ENCODE results near the gene CNTN5.

The CNTN5 gene

DNA sequence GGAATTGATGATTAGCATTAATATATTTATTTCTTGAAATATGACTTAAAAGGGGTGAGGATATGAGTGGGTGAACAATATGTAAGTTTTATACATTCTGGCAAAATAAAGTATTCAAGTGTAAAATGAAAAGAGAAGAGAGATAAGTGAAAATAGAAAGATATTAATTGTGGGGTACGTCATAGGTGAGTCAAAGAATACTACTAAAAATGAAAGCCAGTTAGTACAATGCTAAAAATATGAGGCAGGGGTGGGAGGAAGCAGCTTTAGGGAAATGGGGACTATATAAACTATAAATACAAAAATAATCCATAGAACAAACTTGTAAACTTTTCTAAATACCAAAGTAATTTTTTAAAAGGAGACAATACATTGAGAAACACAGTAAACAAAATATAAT, 661.4 kb downstream of the CNTN5 start:
- TF ChIP-seq, protein P1, sequence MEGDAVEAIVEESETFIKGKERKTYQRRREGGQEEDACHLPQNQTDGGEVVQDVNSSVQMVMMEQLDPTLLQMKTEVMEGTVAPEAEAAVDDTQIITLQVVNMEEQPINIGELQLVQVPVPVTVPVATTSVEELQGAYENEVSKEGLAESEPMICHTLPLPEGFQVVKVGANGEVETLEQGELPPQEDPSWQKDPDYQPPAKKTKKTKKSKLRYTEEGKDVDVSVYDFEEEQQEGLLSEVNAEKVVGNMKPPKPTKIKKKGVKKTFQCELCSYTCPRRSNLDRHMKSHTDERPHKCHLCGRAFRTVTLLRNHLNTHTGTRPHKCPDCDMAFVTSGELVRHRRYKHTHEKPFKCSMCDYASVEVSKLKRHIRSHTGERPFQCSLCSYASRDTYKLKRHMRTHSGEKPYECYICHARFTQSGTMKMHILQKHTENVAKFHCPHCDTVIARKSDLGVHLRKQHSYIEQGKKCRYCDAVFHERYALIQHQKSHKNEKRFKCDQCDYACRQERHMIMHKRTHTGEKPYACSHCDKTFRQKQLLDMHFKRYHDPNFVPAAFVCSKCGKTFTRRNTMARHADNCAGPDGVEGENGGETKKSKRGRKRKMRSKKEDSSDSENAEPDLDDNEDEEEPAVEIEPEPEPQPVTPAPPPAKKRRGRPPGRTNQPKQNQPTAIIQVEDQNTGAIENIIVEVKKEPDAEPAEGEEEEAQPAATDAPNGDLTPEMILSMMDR (IDR thresholded peaks at IDR 0.05; ENCODE audit: insufficient read depth, missing control alignments), result no peak
- DNase-seq (ENCODE audit: insufficient read length, low spot score) (no peak), FAIRE-seq (no peak)

DNA sequence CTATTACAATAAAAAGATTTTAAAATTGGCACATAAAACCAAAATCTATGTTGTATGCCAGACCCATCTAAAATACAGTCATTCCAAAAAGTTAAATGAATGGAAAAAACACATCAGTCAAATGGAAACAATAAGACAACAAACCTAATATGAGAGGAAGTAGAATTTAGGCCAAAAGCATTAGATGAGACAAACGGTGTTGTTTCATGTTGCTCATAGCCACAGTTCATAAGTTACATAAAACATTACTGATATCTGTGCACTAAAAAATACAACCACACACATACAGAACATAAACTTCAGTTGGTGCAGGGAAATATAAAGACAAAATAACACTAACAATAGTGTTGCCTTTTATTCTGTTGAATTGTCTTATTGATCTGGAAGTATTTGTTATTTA, 661.9 kb downstream of the CNTN5 start:
- no peak for DNase-seq (ENCODE audit: insufficient read length, low spot score)
- FAIRE-seq, result peak; percentile 46
- TF ChIP-seq, protein P1 (IDR thresholded peaks at IDR 0.05; ENCODE audit: insufficient read depth, missing control alignments), result no peak

DNA sequence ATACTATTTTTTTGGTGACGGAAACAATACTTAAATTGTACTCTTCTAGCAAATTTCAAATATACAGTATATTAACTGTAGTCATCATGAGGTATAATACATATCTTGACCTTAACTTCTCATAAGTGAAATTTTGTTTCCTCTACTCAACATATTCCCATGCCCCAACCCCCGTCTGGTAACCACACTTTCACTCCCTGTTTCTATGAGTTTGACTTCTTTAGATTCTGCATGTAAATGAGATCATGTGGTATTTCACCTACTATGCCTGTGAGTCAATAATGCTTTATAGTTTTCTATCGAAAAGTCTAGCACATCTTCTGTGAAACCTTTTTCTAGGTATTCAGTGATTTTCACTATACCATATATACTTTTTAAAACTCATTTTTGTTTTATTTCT, 663.2 kb downstream of the CNTN5 start:
- TF ChIP-seq, protein P1 (IDR thresholded peaks at IDR 0.05; ENCODE audit: insufficient read depth, missing control alignments), result no peak
- no peak for FAIRE-seq
- DNase-seq (ENCODE audit: insufficient read length, low spot score), result no peak

DNA sequence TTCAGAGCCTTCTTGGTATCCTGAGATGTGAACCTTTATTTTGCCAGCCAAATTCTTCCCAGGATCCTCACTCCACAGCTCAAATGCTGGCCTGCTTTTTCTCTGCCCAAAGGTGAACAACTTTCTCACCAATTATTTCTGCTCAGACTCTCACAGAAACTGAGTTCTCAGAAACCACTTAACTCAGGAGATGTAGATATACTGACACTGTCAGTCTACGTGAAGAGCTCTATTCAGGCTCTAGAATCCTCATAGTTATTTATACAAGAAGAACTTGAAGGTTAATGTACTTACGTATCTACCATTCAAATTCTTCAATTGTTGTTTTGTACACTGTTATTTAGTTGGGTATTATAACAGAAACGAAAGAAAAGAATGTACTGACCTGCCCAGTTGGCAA, 666.1 kb downstream of the CNTN5 start:
- FAIRE-seq (no peak), DNase-seq (ENCODE audit: insufficient read length, low spot score) (no peak)
- TF ChIP-seq, protein P1 (IDR thresholded peaks at IDR 0.05; ENCODE audit: insufficient read depth, missing control alignments), result no peak

DNA sequence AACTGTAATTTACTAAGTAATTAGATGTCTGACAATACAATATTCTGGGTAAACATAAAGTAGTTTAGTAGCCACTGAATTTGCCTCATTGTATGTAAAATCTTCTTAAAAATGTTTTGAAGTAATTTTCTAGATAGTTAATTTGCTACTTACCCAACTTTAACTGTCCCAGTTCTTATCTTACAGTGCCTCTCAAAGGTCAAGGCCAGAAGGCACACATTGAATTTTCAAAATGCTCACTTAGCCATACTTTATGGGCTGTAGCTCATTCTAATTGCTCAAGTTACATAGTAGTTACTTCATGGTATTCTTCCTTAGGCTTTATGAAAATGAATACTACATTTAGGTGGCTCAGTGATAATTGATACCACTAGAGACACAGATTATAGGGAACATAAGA, 666.6 kb downstream of the CNTN5 start:
- FAIRE-seq, result no peak
- TF ChIP-seq, protein P1 (IDR thresholded peaks at IDR 0.05; ENCODE audit: insufficient read depth, missing control alignments), result peak; percentile 21
- no peak for DNase-seq (ENCODE audit: insufficient read length, low spot score)

DNA sequence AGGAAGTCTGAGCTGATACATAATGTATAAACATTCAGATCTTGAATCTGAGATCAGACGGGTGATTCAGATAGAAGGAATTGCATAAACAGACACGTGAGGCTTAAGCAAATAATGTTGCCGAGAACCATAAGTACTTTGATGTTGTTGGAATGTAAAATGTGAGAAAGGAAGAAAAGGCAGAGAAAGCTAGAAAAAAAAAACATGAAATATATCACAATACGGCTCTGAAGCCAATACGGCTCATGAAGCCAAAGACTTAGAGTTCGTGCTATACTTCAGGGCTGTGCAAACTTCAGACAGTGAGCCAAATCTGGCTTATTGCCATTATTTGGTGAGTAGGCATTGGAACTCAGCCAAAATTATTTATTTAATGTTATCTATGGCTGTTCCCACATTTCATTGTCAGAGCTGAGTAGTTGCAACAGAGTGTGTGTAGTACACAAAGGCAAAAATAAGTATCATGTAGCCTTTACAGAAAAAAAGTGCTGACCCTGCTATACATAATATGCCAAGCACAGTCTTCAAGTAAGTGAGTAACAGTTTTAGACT, 673.3 kb downstream of the CNTN5 start:
- no peak for DNase-seq (ENCODE audit: insufficient read length, low spot score)
- FAIRE-seq, result no peak
- TF ChIP-seq, protein P1 (IDR thresholded peaks at IDR 0.05; ENCODE audit: insufficient read depth, missing control alignments), result no peak

DNA sequence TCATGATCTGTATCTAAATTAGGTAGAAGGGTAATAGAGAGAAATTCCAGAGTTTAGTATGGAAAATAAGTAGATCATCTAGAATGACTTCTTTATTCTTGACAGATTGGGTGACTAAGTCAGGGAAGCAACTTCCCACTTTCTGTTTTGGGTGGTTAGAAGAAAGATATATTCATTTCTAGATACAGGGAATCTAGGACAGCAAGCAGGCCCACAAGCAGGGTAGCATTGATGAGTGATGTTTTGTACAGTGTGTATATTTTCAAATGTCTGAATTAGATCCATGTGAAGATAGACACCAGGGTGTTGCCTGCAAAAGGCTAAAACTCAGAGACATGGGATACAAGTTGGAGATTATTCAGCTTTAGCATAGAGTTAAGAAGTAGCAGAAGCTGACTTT, 674.4 kb downstream of the CNTN5 start:
- FAIRE-seq (no peak), DNase-seq (ENCODE audit: insufficient read length, low spot score) (no peak)
- TF ChIP-seq, protein P1 (IDR thresholded peaks at IDR 0.05; ENCODE audit: insufficient read depth, missing control alignments), result no peak
